Muscle of leg (tissue), 11 donors: Measurements from ENCODE around the gene TRIM6. TPM values are rescaled to one million over a fixed set of nuclear protein-coding genes. Genes with fewer than 3 reads are reported as not detected.
"Not testable (repeated sequence)": the region's sequence is repeated elsewhere in the genome, so short reads cannot be mapped to it uniquely, and the experiment has no call there.

Source experiments
- DNase-seq: peaks from one replicate; pipeline ENCODE4 v3.0.0; 2013
- H3K27ac ChIP-seq: one replicate; pipeline ENCODE4 v1.5.1; 2013; ENCODE audit warnings: mild to moderate bottlenecking, low read length, control low read depth
- H3K27me3 ChIP-seq: one replicate; pipeline ENCODE4 v1.6.1; 2013; ENCODE audit warnings: low read length; ENCODE audit not compliant: control insufficient read depth, insufficient read depth
- H3K36me3 ChIP-seq: one replicate; pipeline ENCODE4 v1.6.1; 2013; ENCODE audit warnings: low read length; ENCODE audit not compliant: control insufficient read depth, insufficient read depth
- H3K4me1 ChIP-seq: one replicate; pipeline ENCODE4 v1.6.1; 2013; ENCODE audit warnings: low read length; ENCODE audit not compliant: control insufficient read depth, insufficient read depth
- H3K4me3 ChIP-seq: one replicate; pipeline ENCODE4 v1.5.1; 2013; ENCODE audit warnings: low read length, control low read depth
- H3K9me3 ChIP-seq: replicated peaks from 2 replicates; pipeline ENCODE4 v1.6.1; 2013; ENCODE audit warnings: low read depth, low read length; ENCODE audit not compliant: control insufficient read depth
- WGBS: methylation state at CpG from one replicate; pipeline ENCODE4 v1.1.5; 2013; ENCODE audit warnings: missing lambda C conversion rate; ENCODE audit not compliant: insufficient coverage; 5-methylcytosine and 5-hydroxymethylcytosine counted together
- polyA plus RNA-seq, 8 donors: library from polyadenylated mRNA; unstranded; fragments of 120-200 nt; gene quantifications; one replicate each; pipeline versions ENCODE4 v1.2.1 to v1.2.3, GENCODE V29; 2013; ENCODE audit warnings: inconsistent platforms in 1 of 8, low replicate concordance in 1 of 8; ENCODE audit not compliant: insufficient read length in 8 of 8, insufficient read depth in 1 of 8
- total RNA-seq: library from RNA; stranded (reverse); fragments of 120-200 nt; gene quantifications from one replicate; pipeline ENCODE4 v1.2.4, GENCODE V29; 2013

TRIM6 gene
- total and polyA plus RNA-seq, 9 donors = 1.1 to 3.4 (median 1.4) TPM

DNA sequence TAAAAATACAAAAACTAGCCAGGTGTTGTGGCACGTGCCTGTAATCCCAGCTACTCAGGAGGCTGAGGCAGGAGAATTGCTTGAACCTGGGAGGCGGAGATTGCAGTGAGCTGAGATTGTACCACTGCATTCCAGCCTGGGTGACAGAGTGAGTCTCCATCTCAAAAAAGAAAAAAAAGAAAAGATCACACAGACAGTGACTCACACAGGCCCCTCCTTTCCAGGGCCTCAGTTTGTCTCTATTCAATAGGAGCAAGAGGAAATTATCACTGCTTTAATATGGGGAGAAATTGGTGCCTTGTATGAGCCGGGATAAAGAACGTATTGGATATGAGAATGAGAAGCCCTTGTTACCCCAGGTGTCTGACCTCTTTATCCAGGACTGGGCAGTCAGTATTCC is 6.4 kb downstream of the TRIM6 start:
- WGBS = no CpG with 5 or more reads among the region's 4 CpGs
- not testable (repeated sequence) for H3K4me3 ChIP-seq, H3K27me3 ChIP-seq, H3K36me3 ChIP-seq, H3K4me1 ChIP-seq, H3K27ac ChIP-seq, DNase-seq, H3K9me3 ChIP-seq

DNA sequence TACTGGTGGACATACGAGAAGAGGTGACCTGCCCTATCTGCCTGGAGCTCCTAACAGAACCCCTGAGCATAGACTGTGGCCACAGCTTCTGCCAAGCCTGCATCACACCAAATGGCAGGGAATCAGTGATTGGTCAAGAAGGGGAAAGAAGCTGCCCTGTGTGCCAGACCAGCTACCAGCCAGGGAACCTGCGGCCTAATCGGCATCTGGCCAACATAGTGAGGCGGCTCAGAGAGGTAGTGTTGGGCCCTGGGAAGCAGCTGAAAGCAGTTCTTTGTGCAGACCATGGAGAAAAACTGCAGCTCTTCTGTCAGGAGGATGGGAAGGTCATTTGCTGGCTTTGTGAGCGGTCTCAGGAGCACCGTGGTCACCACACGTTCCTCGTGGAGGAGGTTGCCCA is 6.9 kb downstream of the TRIM6 start:
- Histone ChIP-seq H3K27ac (no peak overlapping the region), H3K36me3 (no peaks in the 10 kb centered on the region), H3K9me3 (no peaks in the 10 kb centered on the region), H3K27me3 (no peaks in the 10 kb centered on the region), H3K4me1 (no peaks in the 10 kb centered on the region), H3K4me3 (no peak overlapping the region)
- DNase-seq = no peak
- 96% methylated on average over 5 of the region's 8 CpGs for WGBS

DNA sequence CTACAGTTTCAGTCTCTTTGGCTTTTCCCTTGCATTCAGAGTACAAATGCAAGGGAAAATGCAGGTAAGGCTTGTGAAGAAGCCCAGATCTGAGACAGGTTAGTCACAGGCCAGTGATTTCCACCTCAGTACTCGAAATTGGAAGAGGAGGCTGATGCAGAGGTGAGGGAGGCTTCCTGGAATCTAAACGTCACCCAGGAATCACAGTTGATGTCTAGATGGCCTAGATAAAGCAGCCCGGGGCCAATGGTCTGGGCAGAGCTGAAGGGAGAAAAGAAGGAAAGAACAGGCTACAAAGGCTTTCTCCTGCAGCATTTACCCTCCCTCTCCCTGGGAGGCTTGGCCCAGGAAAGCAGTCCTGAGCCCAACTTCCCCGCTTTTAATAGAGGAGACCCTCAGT is 8.5 kb downstream of the TRIM6 start:
- Histone ChIP-seq H3K27me3 (no peaks in the 10 kb centered on the region), H3K36me3 (no peaks in the 10 kb centered on the region), H3K27ac (no peak overlapping the region), H3K4me1 (no peaks in the 10 kb centered on the region), H3K9me3 (no peaks in the 10 kb centered on the region), H3K4me3 (no peak overlapping the region)
- WGBS = 90% methylated on average over 1 of the region's 4 CpGs
- DNase-seq = no peak

DNA sequence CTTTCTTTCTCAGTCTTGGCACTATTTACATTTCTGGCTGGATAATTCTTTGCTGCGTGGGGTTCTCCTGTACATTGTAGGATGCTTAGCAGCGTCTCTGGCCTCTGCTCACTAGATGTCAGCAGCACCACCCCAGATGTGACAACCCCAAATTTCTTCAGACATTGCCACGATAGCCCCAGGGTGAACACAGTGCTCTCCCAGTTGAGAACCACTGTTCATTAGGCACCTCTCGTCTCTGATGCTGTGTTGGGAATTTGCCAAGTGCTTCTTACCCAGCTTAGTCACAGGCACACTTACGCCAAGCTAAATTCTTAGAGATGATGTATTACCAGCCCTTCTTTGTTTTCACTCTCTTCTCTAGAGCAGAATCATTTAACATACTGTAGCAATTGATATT is 9.4 kb downstream of the TRIM6 start:
- Histone ChIP-seq H3K9me3 (no peaks in the 10 kb centered on the region), H3K27me3 (no peaks in the 10 kb centered on the region), H3K36me3 (no peaks in the 10 kb centered on the region), H3K27ac (no peak overlapping the region), H3K4me1 (no peaks in the 10 kb centered on the region), H3K4me3 (no peak overlapping the region)
- no peak for DNase-seq
- 100% methylated on average over 1 of the region's 5 CpGs for WGBS

DNA sequence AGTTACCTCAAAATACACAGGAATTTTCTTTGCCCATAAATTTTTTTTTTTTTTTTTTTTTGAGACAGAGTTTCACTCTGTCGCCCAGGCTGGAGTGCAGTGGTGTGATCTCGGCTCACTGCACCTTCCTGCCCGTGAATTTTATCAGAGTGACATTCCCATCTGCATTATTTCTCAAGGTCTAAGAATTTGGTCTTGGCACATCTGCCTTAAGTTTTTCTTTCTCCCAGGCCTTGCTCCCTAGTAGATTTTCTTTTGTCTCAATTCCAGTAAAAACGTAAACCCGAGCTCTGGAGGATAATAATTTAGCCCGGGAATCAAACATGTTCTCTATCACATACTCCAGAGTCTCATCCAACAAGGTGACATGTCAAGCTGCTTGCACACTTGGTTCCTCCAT is 12.4 kb downstream of the TRIM6 start:
- Histone ChIP-seq H3K9me3 (no peaks in the 10 kb centered on the region), H3K4me1 (no peaks in the 10 kb centered on the region), H3K27me3 (no peaks in the 10 kb centered on the region), H3K36me3 (no peaks in the 10 kb centered on the region), H3K27ac (no peak overlapping the region), H3K4me3 (no peak overlapping the region)
- WGBS = 66% methylated on average over 5 of the region's 6 CpGs
- no peak for DNase-seq

DNA sequence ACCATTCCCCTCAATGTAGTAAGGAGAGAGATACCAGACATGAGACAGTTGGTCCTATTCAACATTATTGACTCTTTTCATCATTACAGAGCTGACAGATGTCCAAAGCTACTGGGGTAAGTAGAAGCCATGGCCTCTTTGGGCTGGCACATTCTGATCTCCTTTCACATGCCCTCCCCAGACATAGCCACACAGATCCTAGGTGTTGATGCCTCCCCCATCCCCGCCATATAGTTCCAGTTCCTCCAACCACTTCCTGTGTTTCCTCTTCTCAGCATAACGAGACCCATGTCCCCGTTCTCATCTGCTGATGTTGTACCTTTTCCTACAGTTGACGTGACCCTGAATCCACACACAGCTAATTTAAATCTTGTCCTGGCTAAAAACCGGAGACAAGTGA is 14.0 kb downstream of the TRIM6 start:
- no peak overlapping the region for H3K4me3 ChIP-seq

DNA sequence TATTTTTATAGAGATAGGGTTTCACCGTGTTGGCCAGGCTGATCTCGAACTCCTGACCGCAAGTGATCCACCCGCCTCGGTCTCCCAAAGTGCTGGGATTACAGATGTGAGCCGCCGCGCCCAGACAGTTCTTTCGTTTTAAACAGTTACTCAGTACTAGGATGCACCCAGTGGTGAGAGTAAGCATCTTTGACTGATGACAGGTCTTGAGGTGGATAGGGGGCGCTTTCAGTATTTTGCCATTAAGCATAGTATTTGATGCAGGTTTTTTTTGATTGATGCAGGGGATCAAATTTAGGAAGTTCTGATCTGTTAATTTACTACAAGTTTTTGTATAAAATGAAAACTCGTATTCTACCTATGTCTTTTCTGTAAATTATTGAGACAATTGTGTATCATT is 15.2 kb downstream of the TRIM6 start:
- Histone ChIP-seq H3K4me3 (no peak overlapping the region), H3K4me1 (no peaks in the 10 kb centered on the region), H3K27me3 (no peaks in the 10 kb centered on the region), H3K36me3 (no peaks in the 10 kb centered on the region), H3K27ac (no peak overlapping the region), H3K9me3 (no peaks in the 10 kb centered on the region)
- no peak for DNase-seq
- 100% methylated on average over 6 of the region's 11 CpGs for WGBS

More for the DNA sequence above, 14.0 kb downstream of the TRIM6 start:
- H3K27me3 ChIP-seq = no peaks in the 10 kb centered on the region
- no peaks in the 10 kb centered on the region for H3K36me3 ChIP-seq
- H3K4me1 ChIP-seq = no peaks in the 10 kb centered on the region
- H3K27ac ChIP-seq = no peak overlapping the region
- DNase-seq = no peak
- no peaks in the 10 kb centered on the region for H3K9me3 ChIP-seq
- WGBS = 63% methylated on average over 3 of the region's 5 CpGs

DNA sequence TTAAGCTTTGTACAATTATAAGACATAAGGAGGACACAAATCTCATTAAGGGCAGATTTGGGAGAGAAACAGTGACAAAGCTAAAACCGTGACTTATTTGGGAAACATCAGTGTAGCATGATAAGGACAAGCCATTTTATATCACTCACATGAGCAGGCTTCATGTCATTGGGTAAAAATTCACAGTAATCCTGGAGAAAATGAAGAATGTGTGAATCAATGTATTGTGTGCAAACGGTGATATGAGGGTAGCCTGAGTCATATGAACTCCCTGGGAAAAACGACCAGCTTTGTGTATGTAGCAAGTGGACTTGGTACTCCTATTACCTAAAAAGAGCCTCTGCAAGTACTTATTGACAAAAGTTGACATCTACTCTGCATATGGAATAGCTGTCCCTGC is 22.4 kb downstream of the TRIM6 start:
- WGBS = 72% methylated on average over 2 of the region's 3 CpGs

DNA sequence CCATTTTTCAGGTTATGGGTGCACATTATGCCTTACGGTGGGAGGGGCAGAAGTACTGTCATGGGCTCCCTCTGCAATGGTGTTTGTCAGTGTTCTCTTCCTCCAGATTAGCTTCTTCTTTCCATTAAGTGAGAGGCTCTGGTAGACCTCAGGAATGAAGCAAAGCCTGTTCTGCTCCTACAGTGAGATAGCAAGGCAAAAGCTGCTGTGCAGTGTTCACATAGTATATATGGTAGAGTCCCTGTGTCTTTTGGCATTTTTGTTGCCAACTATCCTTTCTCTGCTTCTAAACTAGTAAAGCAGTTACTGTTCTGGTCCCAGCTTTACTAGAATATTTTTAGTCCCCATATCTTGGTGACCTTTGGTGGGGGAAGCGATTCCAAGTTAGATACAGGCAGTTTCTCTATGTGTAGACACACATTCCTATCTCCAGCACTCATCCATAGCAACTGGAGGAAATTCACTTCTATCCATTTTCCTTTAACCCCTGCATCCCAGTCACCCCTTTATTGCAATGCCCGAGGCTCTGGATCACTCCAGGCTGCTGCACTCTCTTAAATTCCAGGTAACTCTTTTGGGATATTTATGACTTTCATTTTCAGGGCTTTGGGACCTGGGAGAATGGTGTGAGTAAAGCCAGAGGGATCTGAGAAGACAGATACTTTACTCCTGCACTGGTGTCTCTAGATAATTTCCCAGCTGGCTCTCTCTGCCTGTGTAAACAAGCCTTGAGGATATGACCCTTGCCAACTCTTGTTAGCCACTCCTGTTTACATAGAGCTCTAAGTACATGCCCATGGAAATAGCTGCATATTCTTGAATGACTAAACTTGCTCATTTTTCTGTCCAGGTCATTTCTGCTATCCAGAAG is 24.4 kb downstream of the TRIM6 start:
- Histone ChIP-seq H3K9me3 (no peaks in the 10 kb centered on the region), H3K27me3 (no peaks in the 10 kb centered on the region), H3K4me1 (peaks cover 11% of the 10 kb centered on the region), H3K36me3 (no peaks in the 10 kb centered on the region), H3K4me3 (no peak overlapping the region), H3K27ac (no peak overlapping the region)
- 100% methylated on average over 1 of the region's 3 CpGs for WGBS
- no peak for DNase-seq

More for the DNA sequence above, 22.4 kb downstream of the TRIM6 start:
- Histone ChIP-seq H3K9me3 (no peaks in the 10 kb centered on the region), H3K4me3 (no peak overlapping the region), H3K27me3 (no peaks in the 10 kb centered on the region), H3K36me3 (no peaks in the 10 kb centered on the region), H3K27ac (no peak overlapping the region), H3K4me1 (no peaks in the 10 kb centered on the region)
- no peak for DNase-seq

DNA sequence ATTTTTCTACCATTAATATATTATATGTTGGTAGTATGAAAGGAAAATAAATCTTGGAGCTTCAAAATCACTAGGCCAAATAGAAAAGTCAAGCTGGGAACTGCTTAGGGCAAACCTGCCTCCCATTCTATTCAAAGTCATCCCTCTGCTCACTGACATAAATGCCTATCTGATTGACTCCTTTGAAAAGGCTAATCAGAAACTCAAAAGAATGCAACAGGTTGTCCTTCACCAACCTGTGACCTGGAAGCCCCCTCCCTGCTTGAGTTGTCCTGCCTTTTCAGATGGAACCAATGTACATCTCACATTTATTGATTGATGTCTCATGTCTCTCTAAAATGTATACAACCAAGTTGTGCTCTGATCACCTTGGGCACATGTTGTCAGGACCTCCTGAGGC is 25.1 kb downstream of the TRIM6 start:
- no peak for DNase-seq
- H3K27me3 ChIP-seq = no peaks in the 10 kb centered on the region
- H3K9me3 ChIP-seq = no peaks in the 10 kb centered on the region
- peaks cover 12% of the 10 kb centered on the region for H3K4me1 ChIP-seq
- H3K36me3 ChIP-seq = no peaks in the 10 kb centered on the region
- no peak overlapping the region for H3K4me3 ChIP-seq
- H3K27ac ChIP-seq = no peak overlapping the region

DNA sequence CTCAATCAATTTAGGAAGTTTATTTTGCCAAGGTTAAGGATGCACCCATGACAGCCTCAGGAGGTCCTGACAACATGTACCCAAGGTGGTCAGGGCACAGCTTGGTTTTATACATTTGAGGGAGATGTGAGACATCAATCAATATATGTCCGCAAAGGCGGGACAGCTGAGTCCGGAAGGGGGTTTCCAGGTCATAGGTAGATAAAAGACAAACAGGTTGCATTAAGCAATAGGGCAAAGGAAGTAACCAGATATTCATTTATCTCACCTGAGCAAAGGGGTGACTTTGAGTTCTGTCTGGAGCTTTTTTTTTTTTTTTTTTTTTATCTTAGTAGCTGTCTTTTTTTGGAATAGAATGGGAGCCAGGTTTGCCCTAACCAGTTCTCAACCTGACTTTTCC is 26.4 kb downstream of the TRIM6 start:
- Histone ChIP-seq H3K27ac (no peak overlapping the region), H3K9me3 (no peaks in the 10 kb centered on the region), H3K36me3 (no peaks in the 10 kb centered on the region), H3K27me3 (no peaks in the 10 kb centered on the region), H3K4me3 (no peak overlapping the region), H3K4me1 (peaks cover 12% of the 10 kb centered on the region)
- DNase-seq = no peak
- WGBS = no CpG with 5 or more reads among the region's 3 CpGs
